Left renal cortex interstitium (tissue), 4 donors: ENCODE data around the gene ERMP1. TPM values are rescaled to one million over a fixed set of nuclear protein-coding genes. Genes with fewer than 3 reads are reported as not detected.
"Not testable (repeated sequence)": the region's sequence is repeated elsewhere in the genome, so short reads cannot be mapped to it uniquely, and the experiment has no call there.

Source experiments
- DNase-seq, 4 donors: peaks; one replicate each; pipeline ENCODE4 v3.0.0-alpha.2; 2013; ENCODE audit warnings: low read depth in 4 of 4, low spot score in 2 of 4, missing footprints in 1 of 4
- polyA plus RNA-seq, 4 donors: library from polyadenylated mRNA; unstranded; fragments of 120-200 nt; gene quantifications; one replicate each; pipeline ENCODE4 v1.2.1, GENCODE V29; 2013; ENCODE audit not compliant: insufficient read length in 4 of 4

Gene ERMP1
- polyA plus RNA-seq, 4 donors, result 45.5 to 59.1 (median 50.6) TPM

DNA sequence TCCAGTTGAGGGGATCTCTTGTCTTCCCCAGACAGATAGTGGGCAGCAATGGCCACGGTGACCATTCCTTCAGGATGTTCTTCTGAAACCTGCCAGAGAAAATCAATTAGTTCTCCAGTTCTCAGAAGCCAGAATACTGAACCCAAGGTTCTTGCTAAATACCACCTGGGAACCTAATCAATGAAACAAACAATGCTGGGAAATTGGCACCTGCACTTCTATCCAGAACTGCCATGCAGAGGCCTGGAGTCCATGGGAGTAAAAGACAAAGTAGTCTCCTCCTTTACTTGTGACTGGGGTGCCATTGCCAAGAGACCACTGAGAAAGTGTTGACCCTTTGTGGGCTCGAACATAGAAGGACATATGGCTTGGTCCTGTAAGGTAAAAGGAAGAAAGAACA lies 45.7 kb downstream of the ERMP1 start:
- DNase-seq, result no peak

DNA sequence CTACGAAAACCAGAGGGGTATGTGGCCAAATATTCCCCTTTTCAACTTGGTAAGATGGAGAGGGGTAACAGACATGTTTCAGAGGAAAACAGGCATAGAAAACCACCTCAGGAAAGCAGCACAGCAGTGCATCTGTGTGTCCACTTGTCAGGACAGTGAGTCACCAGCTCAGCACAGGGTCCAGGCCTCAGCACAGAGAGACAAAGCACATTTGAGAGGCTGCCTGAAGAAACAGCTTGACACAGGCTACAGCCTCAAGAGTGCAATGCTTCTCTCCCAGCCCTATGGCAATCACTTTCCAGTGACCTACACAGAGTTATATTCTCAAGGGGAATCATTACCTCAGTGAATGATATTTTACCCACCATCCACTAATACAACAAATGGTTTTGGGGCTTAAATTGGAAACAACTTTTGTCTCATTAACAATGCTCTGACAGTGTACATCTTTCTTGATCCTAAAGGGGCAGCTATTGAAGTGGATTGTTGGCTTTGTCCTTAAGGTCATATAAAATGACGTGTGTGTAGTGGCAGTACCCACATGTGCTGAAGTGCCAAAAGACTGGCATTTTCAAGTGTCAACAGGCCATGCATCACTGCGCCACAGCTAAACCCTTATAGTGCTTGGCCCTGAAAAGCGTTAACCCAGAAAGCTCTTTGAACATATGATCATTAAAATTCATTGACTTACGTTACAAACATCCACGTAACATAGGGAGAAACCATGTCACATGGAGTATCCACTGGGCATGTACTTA lies 46.4 kb downstream of the ERMP1 start:
- no peak for DNase-seq

DNA sequence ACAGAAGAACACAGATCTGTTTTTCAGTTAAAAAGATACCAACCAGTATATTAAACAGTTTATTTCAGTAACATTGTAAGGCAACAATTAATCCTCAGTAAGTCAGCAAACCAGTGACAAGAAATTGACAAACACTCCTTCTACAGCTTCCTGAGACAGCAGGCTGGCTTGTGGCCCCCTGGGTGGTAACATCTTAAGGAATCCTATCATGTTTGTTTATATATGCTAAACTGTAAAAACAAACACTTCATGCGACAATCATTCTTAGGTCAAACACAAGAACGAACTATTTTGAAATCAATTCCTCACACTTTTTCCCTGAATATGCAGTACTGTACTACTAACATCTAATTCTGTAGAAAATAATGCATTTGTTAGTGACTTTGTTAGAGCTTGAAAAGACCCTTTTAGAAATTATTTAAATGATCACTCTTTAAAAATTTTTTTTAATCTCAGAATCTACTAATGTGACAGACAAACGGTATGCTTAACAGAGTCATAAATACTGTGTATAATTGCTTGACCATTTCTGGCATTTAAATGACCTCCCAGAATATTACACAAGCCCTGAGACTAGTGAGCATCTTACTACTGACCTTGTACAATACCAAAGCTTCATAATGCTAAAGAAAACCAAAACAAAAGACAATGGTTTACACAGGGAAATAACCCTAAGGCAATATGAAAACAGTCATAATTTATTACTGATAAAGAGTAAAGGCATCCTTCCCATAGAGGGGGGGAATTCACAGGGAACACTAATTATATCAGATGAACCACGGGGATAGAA lies 48.2 kb downstream of the ERMP1 start:
- DNase-seq, result no peak

DNA sequence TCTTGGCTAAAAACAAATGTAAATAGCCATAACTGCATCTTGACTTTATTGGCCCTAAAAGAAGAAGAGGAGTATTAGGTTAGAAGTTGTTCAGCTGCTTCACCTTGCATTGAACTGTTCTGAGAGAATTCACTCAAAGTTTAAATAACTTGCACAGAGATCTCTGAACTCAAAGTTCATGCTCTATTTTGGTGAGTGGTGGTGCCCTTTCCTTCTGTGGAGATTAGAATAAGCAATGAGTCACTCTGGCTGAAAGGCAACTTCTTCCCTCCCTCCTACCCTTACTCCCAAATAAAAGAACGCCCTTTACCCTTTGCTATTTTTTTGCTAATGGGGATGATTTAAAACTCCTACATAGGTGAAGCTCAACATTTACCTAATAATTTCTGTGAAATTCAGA lies 48.9 kb downstream of the ERMP1 start:
- no peak for DNase-seq

DNA sequence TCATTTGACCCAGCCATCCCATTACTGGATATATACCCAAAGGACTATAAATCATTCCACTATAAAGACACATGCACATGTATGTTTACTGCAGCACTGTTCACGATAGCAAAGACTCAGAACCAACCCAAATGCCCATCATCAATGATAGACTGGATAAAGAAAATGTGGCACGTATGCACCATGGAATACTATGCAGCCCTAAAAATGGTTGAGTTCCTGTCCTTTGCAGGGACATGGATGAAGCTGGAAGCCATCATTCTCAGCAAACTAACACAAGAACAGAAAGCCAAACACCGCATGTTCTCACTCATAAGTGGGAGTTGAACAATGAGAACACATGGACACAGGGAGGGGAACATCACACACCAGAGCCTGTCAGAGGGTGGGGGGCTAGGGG lies 49.5 kb downstream of the ERMP1 start:
- not testable (repeated sequence) for DNase-seq

DNA sequence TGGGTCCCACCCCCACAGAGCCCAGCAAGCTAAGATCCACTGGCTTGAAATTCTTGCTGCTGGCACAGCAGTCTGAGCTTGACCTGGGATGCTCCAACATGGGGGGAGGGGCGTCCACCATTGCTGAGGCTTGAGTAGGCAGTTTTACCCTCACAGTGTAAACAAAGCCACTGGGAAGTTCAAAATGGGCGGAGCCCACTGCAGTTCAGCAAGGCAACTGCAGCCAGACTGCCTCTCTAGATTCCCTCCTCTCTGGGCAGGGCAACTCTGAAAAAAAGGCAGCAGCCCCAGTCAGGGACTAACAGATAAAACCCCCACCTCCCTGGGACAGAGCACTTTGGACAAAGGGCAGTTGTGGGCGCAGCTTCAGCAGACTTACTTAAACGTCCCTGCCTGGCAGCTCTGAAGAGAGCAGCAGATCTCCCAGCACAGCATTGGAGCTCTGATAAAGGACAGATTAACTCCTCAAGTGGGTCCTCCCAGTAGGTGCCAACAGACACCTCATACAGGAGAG lies 53.2 kb downstream of the ERMP1 start:
- DNase-seq, result not testable (repeated sequence)

DNA sequence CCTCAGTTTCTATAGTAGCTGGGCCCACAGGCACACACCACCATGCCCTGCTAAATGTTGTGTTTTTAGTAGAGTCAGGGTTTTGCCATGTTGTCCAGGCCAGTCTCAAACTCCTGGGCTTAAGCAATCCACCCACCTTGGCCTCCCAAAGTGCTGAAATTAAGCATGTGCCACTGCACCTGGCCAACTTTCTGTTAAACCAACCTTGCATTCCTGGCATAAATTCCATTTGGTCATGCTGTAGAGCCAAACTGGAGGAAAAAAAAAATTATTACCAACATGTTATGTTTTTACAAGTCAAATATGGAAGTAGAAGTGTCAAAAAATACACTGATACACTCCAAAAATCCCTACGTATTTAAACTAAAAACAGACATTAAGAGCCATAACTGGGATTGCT lies 54.1 kb downstream of the ERMP1 start:
- DNase-seq, result no peak

DNA sequence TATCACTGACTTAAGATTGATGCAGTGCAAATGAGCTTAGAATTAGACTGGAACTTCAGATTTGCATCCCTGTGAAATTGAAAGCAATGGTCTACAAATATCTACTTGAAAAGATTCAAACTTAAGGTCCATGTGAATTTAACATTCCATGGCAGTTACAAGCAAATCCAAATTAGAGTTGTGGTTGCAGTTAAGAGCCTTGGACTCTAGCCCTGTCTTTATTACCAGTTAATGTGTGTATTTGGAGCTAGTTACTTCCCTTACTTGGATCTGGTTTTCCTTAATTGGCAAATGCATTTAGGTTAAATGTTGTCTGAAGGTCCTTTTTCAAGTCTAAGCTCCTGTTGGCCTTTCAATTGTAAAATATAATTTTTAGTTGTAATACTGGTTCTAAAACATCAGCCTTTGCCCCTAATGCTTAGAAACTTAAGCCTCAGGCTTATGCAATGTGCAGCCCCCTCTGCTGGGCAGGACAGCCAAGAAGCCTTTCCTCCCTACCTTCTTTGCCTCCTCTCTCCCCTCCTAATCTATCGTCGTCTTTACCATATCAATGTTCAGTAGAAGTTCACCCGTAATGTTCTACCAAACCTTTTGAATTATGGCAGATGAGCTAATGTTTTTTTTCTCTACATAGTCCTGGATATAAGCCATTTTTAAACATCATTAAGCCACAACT lies 59.5 kb downstream of the ERMP1 start:
- no peak for DNase-seq

DNA sequence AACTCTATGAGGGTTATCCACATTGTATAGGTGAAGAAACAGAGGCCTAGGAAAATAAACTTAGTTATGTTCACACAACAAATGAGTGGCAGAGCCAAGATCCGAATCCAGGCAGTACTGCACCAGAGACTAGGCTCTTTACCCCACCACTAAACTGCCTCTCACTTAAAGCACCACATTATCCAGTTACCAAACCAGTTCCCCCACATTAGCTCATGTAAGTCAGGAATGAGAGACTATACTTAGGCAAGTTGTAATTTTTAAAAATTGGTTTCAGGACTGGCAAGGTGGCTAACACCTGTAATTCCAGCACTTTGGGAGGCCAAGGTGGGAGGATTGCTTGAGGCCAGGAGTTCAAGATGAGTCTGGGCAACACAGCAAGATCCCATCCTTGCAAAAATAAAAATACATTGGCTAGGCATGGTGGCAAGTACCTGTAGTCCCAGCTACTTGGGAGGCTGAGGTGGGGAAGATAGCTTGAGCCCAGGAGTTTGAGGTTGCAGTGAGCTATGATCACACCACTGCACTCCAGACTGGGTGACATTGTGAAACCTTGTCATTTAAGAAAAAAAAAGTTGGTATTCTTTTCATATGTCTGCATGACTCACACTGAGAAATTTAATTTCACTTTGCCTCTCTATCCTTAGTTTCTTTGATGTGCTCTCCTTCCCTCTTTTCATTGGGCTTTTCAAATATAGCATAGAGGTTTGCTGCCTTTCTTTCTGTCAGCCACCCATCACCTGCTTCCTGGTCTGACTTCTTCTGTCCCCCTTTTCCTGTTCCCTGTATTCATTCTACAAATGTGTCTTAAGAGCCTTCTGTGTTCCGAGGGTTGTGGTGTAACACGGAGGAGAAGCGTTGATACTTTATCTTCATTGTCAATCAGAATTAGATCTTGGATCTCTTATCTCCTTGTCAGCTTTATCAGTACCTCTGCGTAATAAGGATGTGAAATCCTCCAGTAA lies 64.7 kb downstream of the ERMP1 start:
- no peak for DNase-seq

DNA sequence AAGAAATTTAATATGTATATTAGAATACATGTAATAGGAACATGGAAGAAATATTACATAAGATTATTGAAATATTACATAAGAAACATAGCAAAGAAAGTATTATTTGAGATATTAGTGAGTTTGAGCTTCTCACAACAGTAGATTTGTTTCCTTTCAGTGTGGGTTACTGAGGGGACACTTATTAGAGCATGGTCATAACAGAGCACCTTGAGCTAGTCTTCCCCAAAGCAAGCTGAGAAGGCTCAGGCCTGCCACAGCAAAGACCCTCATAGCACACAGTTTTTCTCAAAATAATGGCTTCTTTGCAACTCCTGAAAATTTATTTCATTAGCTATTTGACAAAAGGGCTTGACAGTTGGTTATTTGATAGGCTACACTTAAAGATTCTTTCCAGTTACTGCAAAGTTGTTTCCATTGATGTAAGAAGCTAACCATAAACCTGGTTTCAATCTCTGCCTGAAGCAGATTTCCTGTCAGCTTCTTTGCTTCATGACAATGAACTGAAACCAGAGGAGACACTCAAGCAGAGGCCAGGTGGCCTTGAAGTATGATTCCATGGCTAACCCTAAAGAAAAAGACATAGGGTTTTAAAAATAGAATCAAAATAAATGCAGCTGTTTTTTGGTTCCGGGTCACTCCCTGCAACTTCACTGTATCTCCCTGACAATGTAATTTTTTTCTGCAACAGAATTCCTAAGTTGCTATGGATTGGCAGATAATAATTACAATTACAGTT lies 68.6 kb downstream of the ERMP1 start:
- DNase-seq, result no peak

DNA sequence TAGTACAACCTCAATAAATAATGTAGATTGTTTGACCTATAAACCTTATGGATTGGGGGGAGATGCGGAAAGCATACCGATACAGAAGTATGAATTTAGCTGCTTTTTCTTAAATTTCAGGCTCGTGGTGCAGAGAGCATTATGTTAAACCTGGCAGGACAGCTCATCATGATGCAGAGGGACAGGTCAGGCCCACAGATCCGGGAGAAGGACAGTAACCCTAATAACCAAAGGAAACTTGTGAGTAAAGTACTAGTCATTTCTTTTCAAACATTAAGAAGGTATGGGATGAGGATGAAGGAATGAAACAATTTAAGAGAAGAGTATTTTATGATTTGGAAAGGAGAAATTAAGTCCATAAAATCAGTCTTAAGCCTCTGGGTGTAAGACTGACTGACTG lies 70.5 kb downstream of the ERMP1 start:
- DNase-seq, result no peak

DNA sequence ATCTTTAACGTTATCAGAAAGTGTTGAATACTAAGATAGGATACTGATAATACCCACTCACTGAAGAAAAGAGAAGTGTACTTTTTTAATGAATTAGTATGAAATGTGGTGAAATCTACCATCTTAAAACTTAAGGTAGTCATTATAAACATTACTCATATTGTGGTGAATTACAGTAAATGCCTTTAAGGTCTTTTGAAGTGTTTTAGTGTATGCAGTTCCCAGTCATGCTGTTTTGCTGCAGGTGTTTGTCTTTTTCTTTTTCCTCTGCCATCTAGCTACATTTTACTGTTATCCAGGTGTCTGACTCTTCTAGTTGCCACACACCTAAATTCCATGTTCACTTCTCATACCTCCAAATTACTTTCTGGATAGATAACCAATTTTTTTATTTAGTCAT lies 72.6 kb downstream of the ERMP1 start:
- DNase-seq, result no peak

DNA sequence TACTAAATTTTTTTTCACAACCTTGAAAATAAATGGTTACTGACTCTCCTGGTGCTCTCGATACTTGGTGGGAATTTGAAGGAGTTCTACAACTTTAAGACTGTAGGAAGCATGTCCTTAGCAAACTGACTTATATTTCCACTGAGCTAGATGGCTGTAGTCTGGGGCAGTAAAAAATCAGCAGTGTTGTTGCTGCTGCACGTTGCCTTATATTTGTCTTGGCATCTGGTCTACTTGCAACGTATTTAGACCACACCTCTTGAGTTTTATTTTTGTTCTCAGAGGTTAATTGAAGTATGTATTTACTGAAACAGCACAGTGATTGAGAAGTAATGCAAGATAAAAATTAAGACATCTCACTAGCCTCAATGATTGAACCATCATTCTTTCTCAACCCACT lies 76.3 kb downstream of the ERMP1 start:
- DNase-seq, result no peak

DNA sequence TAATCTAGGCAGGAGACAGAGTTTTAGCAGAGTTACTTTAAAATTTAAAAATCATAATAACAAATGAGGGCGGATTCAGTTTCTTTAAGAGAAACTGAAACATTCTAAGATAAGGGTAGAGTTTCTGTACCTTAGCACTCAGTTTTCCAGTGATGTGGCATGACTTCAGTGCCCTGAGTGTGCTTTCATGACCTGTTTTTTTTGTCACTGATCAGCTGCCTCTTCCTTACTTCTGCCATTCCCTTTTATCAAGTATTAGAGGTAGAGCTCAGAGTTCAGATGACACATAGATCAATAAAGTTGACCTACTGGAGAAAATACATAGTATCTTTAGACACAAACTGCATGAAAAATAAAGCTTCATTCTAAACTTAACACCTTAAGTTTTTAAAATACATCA lies 82.3 kb downstream of the ERMP1 start:
- no peak for DNase-seq

DNA sequence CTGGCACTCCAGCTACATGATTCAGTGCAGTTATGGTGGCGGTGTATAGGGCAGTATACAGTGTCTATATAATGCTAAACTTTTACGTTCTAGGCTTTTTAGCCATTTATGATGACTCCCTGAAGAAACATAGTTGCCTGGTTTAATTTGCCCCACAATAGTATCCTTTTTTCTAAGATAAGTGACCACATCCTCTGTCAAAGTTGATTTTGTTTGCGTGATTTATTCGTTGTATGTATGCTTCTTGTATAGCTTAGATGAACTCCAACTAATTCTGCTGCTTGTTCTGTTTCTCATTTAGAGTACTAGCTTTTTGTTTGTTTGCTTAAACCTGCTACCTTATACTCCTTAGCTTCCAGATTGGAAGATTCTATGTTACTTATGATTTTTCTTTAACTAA lies 83.6 kb downstream of the ERMP1 start:
- no peak for DNase-seq

DNA sequence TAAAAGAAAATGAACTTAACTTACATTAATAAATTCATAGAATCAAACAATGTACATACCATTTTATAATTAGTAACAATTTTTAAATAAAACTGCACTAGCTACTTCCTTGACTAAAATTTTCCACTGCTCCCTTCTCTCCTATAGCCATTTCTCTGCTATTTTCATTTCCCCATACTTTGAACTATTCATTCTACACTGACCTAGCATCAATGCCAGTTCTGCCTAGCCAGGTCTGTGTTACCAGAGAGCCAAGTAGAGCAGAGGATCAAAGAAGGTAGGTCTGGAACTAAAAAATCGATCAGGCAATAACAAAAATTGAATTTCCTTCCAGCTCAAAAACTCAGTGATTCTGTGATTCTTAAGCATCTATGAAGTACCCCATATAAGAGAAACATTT lies 84.5 kb downstream of the ERMP1 start:
- no peak for DNase-seq

DNA sequence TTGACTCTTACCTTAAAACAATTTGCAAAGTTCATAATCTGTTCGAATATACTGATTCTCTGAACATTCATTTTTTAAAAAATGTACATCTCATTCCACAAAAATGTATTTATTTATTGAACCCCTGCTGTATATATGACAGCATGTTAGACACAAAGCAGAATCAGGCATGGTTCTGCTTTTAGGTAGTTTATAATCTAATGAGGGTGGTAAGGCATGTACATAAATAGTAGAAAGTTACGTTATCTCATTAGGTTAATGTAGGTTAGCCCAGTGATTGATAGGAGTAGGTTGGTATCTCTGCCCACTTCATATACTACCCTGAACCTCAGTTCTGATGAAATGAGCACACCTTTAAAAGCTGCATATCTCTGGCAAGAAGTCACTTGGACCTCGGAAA lies 89.8 kb downstream of the ERMP1 start:
- no peak for DNase-seq

DNA sequence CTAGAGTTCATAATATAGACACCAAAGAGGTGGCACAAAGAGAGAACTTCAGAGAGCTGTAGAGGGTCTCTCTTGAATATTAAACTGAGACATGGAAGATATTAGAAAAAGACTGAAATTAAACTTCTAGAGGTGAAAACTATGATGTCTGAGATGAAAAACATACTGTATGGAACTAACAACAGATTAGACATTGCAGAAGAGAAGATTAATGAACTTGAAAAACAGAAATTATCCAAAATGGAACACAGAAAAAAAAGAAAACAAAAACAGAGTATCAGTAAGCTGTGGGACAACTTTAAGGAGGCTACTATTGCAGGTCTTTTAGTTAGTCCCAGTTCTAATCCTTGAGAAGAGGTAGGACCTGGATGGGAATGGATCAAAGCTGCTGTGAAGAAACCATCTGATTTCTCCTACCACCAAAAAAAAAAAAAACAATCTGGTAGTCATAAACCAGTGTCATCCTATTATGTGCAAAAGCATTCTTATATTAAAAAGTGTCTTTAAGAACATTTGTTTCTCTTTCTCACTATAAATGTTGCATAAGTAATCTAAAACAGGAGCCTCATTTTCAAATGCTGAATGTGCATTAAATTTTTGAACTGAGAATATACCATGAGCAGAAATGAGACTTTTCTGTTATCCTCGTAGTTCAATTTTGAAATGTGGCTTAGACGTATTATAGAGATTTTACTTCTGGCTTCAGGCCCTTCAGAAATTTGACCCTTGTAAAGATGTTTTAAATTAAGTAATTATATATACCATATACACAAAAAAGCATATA lies 96.2 kb downstream of the ERMP1 start:
- DNase-seq, result no peak

DNA sequence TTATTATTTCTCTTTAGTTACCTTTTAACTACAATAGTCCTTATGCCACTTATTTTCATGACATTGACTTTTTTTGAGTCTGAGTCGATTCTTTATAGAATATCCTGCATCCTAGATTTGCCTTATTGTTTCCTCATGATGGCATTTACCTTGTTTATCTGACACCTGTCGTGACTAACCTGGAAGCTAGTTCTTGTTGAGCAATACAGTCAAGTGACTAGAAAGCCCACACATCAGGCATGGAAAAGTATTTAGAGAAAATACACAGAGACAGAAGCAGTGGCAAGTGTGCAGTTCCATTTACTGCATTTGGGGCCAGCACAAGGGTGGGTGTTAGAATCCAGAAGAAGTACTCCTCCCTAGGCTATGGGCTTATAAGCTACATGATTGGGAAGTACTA lies 97.8 kb downstream of the ERMP1 start:
- DNase-seq, result no peak
